ENCODE data around the gene KIFAP3. TPM values are rescaled to one million over a fixed set of nuclear protein-coding genes. Genes with fewer than 3 reads are reported as not detected.
A peak's percentile ranks its signal among the peaks of the same experiment; 100 is the strongest.
"Not testable (repeated sequence)": the region's sequence is repeated elsewhere in the genome, so short reads cannot be mapped to it uniquely, and the experiment has no call there.

The KIFAP3 gene
- total RNA-seq, 2 experiments from 2014 or later: 20.1 to 21.7 TPM

DNA sequence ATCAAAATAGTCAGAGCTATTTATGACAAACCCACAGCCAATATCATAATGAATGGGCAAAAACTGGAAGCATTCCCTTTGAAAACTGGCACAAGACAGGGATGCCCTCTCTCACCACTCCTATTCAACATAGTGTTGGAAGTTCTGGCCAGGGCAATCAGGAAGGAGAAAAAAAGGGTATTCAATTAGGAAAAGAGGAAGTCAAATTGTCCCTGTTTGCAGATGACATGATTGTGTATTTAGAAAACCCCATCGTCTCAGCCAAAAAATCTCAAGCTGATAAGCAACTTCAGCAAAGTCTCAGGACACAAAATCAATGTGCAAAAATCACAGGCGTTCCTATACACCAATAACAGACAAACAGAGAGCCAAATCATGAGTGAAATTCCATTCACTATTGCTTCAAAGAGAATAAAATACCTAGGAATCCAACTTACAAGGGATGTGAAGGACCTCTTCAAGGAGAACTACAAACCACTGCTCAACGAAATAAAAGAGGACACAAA lies 14.4 kb downstream of the KIFAP3 start:
- ATAC-seq; DNase-seq; H3K27ac Mint-ChIP-seq; H3K4me1 Mint-ChIP-seq (ENCODE audit: low read depth); H3K9me3 Mint-ChIP-seq (ENCODE audit: insufficient read depth); H3K4me3 Mint-ChIP-seq; POLR2A ChIA-PET; H3K27me3 Mint-ChIP-seq (ENCODE audit: low read depth); CTCF ChIA-PET: not testable (repeated sequence)
- H3K36me3 Mint-ChIP-seq (ENCODE audit: low read depth): peaks cover 14% of the 10 kb centered on the region

DNA sequence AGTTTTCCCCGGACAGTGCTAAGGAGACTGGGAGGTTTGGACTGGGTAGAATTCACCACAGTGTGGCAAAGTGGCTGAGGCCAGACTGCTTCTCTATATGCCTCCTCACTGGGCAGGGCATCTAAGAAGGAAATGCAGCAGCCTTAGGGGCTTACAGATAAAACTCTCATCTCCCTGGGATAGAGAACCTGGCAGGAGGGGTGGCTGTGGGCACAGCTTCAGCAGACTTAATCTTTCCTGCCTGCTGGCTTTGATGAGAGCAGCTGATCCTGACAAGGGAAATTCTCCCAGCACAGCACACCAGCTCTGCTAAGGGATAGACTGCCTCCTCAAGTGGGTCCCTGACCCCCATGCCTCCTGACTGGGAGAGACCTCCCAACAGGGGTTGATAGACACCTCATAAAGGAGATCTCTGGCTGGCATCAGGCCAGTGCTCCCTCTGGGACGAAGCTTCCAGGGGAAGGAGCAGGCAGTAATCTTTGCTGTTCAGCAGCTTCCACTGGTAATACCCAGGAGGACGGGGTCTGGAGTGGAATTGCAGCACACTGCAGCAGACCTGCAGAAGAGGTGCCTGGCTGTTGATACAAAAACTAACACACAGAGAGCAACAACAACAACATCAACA lies 25.2 kb downstream of the KIFAP3 start:
- H3K9me3 Mint-ChIP-seq (ENCODE audit: insufficient read depth): no peaks in the 10 kb centered on the region
- H3K4me1 Mint-ChIP-seq (ENCODE audit: low read depth): no peaks in the 10 kb centered on the region
- POLR2A ChIA-PET: no interaction called here
- no peaks in the 10 kb centered on the region for H3K27me3 Mint-ChIP-seq (ENCODE audit: low read depth)
- no peak overlapping the region for H3K27ac Mint-ChIP-seq
- ATAC-seq (no peak), DNase-seq (no peak)
- CTCF ChIA-PET: no interaction called here
- peaks cover 64% of the 10 kb centered on the region for H3K36me3 Mint-ChIP-seq (ENCODE audit: low read depth)
- no peak overlapping the region for H3K4me3 Mint-ChIP-seq

DNA sequence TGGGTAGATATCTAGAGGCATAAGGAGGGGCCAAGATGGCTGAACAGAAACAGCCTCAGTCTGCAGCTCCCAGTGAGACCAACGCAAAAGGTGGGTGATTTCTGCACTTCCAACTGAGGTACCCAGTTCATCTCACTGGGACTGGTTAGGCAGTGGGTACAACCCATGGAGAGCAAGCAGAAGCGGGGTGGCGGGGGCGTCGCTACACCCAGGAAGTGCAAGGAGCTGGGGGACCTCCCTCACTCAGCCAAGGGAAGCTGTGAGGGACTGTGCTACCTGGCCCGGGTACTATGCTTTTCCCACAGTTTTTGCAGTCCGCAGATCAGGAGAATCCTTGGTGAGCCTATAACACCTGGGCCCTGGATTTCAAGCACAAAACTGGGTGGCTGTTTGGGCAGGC lies 26.0 kb downstream of the KIFAP3 start:
- no peak overlapping the region for H3K27ac Mint-ChIP-seq
- H3K36me3 Mint-ChIP-seq (ENCODE audit: low read depth): peaks cover 60% of the 10 kb centered on the region
- no peak overlapping the region for H3K4me3 Mint-ChIP-seq
- CTCF ChIA-PET: no interaction called here
- H3K9me3 Mint-ChIP-seq (ENCODE audit: insufficient read depth): no peaks in the 10 kb centered on the region
- POLR2A ChIA-PET: no interaction called here
- ATAC-seq (no peak), DNase-seq (no peak)
- no peaks in the 10 kb centered on the region for H3K4me1 Mint-ChIP-seq (ENCODE audit: low read depth)
- H3K27me3 Mint-ChIP-seq (ENCODE audit: low read depth): no peaks in the 10 kb centered on the region

GRCh38 chr1:170044187-170044586 lies 30.3 kb downstream of the KIFAP3 start:
- H3K36me3 Mint-ChIP-seq (ENCODE audit: low read depth): peaks cover 23% of the 10 kb centered on the region
- no peak for ATAC-seq
- CTCF ChIA-PET: interaction anchor here (1.1 kb wide), 1 partner anchor 19 kb away, joined by 3 read pairs; no protein-coding TSS in a partner anchor

GRCh38 chr1:170041423-170042192 lies 32.9 kb downstream of the KIFAP3 start:
- ATAC-seq: no peak

More at GRCh38 chr1:170044187-170044586, 30.3 kb downstream of the KIFAP3 start:
- Mint-ChIP-seq H3K27ac (no peak overlapping the region), H3K27me3 (ENCODE audit: low read depth) (no peaks in the 10 kb centered on the region), H3K4me3 (no peak overlapping the region), H3K4me1 (ENCODE audit: low read depth) (no peaks in the 10 kb centered on the region), H3K9me3 (ENCODE audit: insufficient read depth) (no peaks in the 10 kb centered on the region)
- POLR2A ChIA-PET: no interaction called here
- no peak for DNase-seq

GRCh38 chr1:170032531-170033280 lies 41.8 kb downstream of the KIFAP3 start:
- Mint-ChIP-seq H3K9me3 (ENCODE audit: insufficient read depth) (peaks cover 2% of the 10 kb centered on the region), H3K27ac (no peak overlapping the region), H3K4me1 (ENCODE audit: low read depth) (peaks cover 6% of the 10 kb centered on the region), H3K4me3 (no peak overlapping the region), H3K27me3 (ENCODE audit: low read depth) (no peaks in the 10 kb centered on the region), H3K36me3 (ENCODE audit: low read depth) (peaks cover 12% of the 10 kb centered on the region)
- no peak for DNase-seq
- CTCF ChIA-PET: interaction anchor here (1.0 kb wide), 1 partner anchor 10 kb away, joined by 3 read pairs; no protein-coding TSS in a partner anchor
- ATAC-seq: no peak
- POLR2A ChIA-PET: no interaction called here

More at GRCh38 chr1:170041423-170042192, 32.9 kb downstream of the KIFAP3 start:
- no peaks in the 10 kb centered on the region for H3K9me3 Mint-ChIP-seq (ENCODE audit: insufficient read depth)
- ChIA-PET POLR2A (no interaction called here), CTCF (interaction anchor here (0.7 to 1.2 kb wide), 2 partner anchors 9 to 34 kb away, joined by 3 read pairs; no protein-coding TSS in a partner anchor)
- H3K4me3 Mint-ChIP-seq: no peak overlapping the region
- no peak overlapping the region for H3K27ac Mint-ChIP-seq
- no peaks in the 10 kb centered on the region for H3K27me3 Mint-ChIP-seq (ENCODE audit: low read depth)
- H3K36me3 Mint-ChIP-seq (ENCODE audit: low read depth): peaks cover 16% of the 10 kb centered on the region
- H3K4me1 Mint-ChIP-seq (ENCODE audit: low read depth): no peaks in the 10 kb centered on the region
- DNase-seq: no peak

DNA sequence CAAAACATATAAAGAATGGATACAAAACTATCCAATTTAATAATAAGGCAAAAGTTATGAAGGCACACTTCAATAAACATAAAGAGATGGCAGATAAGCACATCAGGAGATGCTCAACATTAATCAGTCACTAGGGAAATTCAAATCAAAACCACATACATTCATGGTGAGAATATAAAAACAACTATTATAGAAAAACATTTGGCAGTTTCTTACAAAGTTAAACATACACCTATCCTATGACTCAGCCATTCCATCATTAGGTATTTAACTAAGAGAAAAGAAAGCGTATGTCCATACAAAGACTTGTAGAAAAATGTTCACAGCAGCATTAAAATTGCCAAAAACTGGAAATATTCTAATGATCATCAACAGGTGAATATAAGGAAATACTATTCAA lies 44.3 kb downstream of the KIFAP3 start:
- Mint-ChIP-seq H3K4me1 (ENCODE audit: low read depth) (peaks cover 6% of the 10 kb centered on the region), H3K4me3 (no peak overlapping the region), H3K36me3 (ENCODE audit: low read depth) (peaks cover 21% of the 10 kb centered on the region), H3K27ac (no peak overlapping the region), H3K9me3 (ENCODE audit: insufficient read depth) (peaks cover 14% of the 10 kb centered on the region), H3K27me3 (ENCODE audit: low read depth) (no peaks in the 10 kb centered on the region)
- CTCF ChIA-PET: no interaction called here
- POLR2A ChIA-PET: no interaction called here
- DNase-seq (no peak), ATAC-seq (no peak)

DNA sequence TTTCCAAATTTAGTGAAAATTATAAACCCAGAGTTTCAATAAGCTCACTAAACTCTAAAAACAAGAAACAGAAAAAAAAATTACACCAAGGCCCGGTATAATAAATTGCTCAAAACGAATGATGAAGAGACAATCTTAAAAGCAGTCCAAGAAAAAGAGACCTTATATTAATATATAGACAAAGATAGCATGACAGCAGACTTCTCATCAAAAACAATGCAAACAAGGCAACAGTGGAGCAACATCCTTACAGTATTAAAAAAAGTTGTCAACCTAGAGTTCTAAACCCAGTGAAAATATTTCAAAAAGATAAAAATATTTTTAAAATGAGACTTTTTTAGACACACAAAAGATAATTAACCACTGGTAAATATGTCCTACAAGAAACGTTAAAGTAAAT lies 46.7 kb downstream of the KIFAP3 start:
- no peak for DNase-seq
- Mint-ChIP-seq H3K36me3 (ENCODE audit: low read depth) (peaks cover 25% of the 10 kb centered on the region), H3K4me1 (ENCODE audit: low read depth) (peaks cover 6% of the 10 kb centered on the region), H3K4me3 (no peak overlapping the region), H3K9me3 (ENCODE audit: insufficient read depth) (peaks cover 14% of the 10 kb centered on the region), H3K27me3 (ENCODE audit: low read depth) (no peaks in the 10 kb centered on the region), H3K27ac (no peak overlapping the region)
- CTCF ChIA-PET: no interaction called here
- ATAC-seq: no peak
- POLR2A ChIA-PET: no interaction called here

DNA sequence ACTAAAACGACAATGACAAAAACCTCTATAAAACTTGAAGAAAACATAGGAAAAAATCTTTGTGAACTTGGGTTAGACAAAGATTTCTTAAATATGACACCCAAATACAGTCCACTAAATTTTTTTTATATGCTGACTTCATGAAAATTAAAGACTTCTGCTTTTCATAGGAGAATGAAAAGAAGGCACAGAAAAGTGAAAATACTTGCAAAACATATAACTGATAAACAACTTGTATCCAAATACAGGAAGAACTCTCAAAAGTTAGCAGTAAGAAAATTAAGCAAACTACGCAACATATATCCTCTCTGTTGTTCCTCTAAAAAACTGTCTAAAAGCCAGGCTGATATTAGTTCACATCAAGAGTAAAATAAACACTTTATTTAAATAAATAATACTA lies 53.6 kb downstream of the KIFAP3 start:
- Mint-ChIP-seq H3K36me3 (ENCODE audit: low read depth) (peaks cover 24% of the 10 kb centered on the region), H3K9me3 (ENCODE audit: insufficient read depth) (peaks cover 16% of the 10 kb centered on the region), H3K4me1 (ENCODE audit: low read depth) (no peaks in the 10 kb centered on the region), H3K27ac (no peak overlapping the region), H3K4me3 (no peak overlapping the region), H3K27me3 (ENCODE audit: low read depth) (no peaks in the 10 kb centered on the region)
- no peak for DNase-seq
- no peak for ATAC-seq
- ChIA-PET POLR2A (no interaction called here), CTCF (no interaction called here)

DNA sequence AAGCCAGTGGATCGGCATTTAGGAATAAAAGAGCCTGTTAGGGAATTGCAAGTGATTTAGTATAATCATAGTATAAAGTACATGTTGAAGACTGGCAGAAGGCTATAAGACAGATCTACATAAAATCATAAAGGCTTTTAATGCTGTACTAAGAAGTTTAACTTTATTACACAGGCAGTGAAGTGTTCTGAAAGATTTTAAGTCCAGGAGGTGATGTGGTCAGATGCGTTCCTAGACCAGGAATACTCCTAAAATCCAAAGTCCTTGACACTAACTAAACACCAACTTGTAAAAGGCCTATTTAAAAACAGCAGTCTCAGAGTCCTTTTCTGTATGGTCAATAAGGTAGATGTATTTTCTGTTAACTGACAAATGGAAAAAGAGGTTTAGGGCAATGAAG lies 57.0 kb downstream of the KIFAP3 start:
- peaks cover 16% of the 10 kb centered on the region for H3K9me3 Mint-ChIP-seq (ENCODE audit: insufficient read depth)
- H3K27ac Mint-ChIP-seq: no peak overlapping the region
- peaks cover 20% of the 10 kb centered on the region for H3K36me3 Mint-ChIP-seq (ENCODE audit: low read depth)
- POLR2A ChIA-PET: no interaction called here
- H3K4me3 Mint-ChIP-seq: no peak overlapping the region
- no peaks in the 10 kb centered on the region for H3K27me3 Mint-ChIP-seq (ENCODE audit: low read depth)
- CTCF ChIA-PET: no interaction called here
- ATAC-seq: no peak
- no peak for DNase-seq
- no peaks in the 10 kb centered on the region for H3K4me1 Mint-ChIP-seq (ENCODE audit: low read depth)

DNA sequence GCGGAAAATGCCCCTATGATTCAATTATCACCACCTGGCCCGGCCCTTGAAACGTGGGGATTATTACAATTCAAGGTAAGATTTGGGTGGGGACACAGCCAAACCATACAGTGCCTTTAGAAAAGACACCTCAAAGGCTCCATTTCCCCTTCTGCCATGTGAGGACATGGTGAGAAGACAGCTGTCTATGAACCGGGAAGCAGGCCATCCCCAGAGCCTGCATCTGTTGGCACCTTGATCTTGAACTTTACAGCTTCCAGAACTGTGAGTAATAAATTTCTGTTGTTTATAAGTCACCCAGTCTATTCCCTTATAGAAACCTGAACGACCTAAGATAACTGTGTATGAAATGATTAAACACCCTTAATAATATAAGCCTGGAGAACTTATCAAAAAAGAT lies 61.6 kb downstream of the KIFAP3 start:
- POLR2A ChIA-PET: no interaction called here
- ATAC-seq (no peak), DNase-seq (no peak)
- Mint-ChIP-seq H3K4me1 (ENCODE audit: low read depth) (no peaks in the 10 kb centered on the region), H3K27me3 (ENCODE audit: low read depth) (no peaks in the 10 kb centered on the region), H3K36me3 (ENCODE audit: low read depth) (peaks cover 13% of the 10 kb centered on the region), H3K4me3 (no peak overlapping the region), H3K9me3 (ENCODE audit: insufficient read depth) (no peaks in the 10 kb centered on the region), H3K27ac (no peak overlapping the region)
- CTCF ChIA-PET: no interaction called here

- no peak overlapping the region for H3K27ac Mint-ChIP-seq
- H3K36me3 Mint-ChIP-seq (ENCODE audit: low read depth): peaks cover 12% of the 10 kb centered on the region
- no peak overlapping the region for H3K4me3 Mint-ChIP-seq
- ChIA-PET POLR2A (no interaction called here), CTCF (no interaction called here)
- no peaks in the 10 kb centered on the region for H3K9me3 Mint-ChIP-seq (ENCODE audit: insufficient read depth)
- ATAC-seq (no peak), DNase-seq (peak; percentile 41)
- no peaks in the 10 kb centered on the region for H3K4me1 Mint-ChIP-seq (ENCODE audit: low read depth)
- H3K27me3 Mint-ChIP-seq (ENCODE audit: low read depth): no peaks in the 10 kb centered on the region
These were observed 64.1 kb downstream of the KIFAP3 start for GRCh38 chr1:170010443-170010842.

Measured in activated CD8-positive, alpha-beta T cell treated with anti-CD3 and anti-CD28 coated beads, Interleukin-2, amount 10 ng/mL, durations not matched to agents 7 days and 5 days (primary cell).